ENCODE data around the gene UBALD2. TPM values are rescaled to one million over a fixed set of nuclear protein-coding genes. Genes with fewer than 3 reads are reported as not detected.

UBALD2 gene
- 100 to 1,000 TPM; 447 to 450 TPM for total RNA-seq

DNA sequence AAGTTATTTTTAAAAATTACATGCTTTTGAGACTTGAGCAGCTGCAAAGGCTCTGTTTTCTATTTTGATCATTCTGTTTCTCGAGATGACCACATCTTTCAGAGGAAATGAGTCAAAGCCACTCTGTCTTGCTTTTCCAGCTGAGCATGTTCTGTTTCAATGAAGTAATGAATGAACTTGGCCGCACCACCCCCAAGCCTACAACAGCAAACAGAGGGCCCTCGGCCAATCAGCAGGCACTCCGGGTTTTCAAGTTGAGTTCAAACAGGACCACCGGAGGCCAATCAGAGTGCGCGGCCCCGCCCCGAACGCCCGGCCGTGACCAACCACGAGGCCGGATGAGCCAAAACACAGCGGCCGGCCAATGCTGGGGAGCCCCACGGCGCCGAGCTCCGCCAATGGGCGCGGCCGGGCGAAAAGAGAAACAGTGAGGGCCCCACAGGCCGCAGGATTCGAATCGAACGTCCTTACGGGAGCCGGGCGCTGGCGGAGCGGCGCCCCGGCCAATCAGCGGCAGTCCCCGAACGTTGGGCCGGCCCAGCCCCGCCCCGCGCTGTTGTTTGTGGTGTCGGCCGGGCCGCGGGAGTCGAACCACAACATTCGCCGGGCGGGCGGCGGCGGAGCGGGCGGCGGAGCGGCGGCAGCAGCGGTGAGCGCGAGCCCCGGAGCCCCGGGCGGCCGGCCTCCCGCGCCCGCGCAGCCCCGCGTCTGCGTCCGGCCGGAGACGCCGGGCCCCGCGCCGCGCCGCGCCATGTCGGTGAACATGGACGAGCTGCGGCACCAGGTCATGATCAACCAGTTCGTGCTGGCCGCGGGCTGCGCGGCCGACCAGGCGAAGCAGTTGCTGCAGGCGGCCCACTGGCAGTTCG lies at the start of gene UBALD2:
Gene UBALD2, plus strand, starts transcription at position 594 of the 869 bp plus-strand sequence. Its CDS starts 158 bp downstream, at position 752.

DNA sequence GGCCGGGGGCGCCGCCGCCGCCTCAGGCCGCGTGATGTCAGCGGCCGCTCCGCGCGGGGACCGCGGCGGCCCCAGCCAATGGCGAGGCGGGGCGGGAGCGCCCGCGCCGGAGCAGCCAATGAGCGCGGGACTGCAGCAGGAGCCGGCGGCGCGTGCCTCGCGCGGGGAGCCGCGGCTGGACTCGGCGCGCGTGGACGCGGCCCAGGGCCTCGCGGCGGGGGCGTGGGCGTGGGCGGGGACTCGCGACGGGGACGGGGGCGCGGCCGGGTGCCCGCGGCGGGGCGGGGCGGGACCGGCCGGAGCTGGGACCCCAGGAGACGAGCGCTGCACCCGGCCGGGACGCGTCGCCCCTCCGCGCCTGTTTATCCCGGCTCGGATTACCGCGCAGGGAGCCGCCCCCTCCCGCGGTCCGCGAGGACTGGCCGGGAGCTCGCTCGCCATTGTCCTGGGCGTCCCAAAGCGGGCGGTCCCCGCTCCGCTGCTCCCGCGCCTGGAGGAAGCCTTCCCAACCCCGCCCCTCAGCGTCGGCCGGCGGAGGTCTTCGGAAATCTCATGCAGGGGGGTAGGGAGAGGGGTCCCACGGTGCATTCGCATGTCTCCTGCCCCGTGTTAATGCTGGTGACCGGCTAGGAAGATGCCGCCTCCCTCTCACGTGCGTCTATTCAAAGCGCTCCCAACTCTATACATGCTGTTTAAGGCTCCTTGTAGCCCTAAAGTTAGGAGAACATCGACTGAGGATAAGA lies 24.5 kb upstream of the UBALD2 start, which contains the start of gene RNF157:
Gene RNF157, minus strand, starts transcription at position 33 of the 743 bp plus-strand sequence. CDS start 253 bp downstream, outside the sequence.

DNA sequence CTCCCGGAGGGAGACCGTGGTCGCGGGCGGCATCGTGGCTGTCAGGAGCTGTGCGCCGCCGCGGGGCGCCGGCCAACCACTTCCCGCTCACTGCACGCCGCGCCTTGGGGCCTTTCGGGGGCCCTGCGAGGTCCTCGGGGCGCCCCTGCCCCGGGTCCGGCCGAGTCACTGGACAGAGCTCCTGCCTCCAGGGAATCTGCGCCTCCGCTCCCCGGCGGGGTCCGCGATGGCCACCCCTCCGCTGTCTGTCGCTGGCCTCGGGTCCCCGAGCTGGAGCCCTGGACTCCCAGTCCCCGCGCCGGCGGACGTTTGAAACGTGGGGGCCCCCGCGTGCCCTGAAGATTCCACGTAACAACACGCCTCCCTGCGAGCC lies 42.8 kb downstream of the UBALD2 start, which contains the start of gene QRICH2:
Gene QRICH2, minus strand, starts transcription at position 311 of the 373 bp plus-strand sequence. Its CDS starts 278 bp downstream, at position 33.

Other genes starting within 250 kb of the UBALD2 start
- under 1 TPM; 0.14 to 0.18 TPM for gene EVPL, start 238.0 kb upstream of the UBALD2 start, total RNA-seq
- 10 to 100 TPM; 80.3 to 83.5 TPM for gene SRP68, start 192.8 kb upstream of the UBALD2 start, total RNA-seq
- gene GALR2, start 190.6 kb upstream of the UBALD2 start, total RNA-seq = under 1 TPM in 1 of 2 experiments, not detected in 1; 0.15 TPM
- gene ZACN, start 186.2 kb upstream of the UBALD2 start, total RNA-seq = under 1 TPM; 0.14 to 0.15 TPM
- 100 to 1,000 TPM; 131 TPM for gene EXOC7, start 161.6 kb upstream of the UBALD2 start, total RNA-seq
- 1 to 10 TPM; 1.6 to 1.9 TPM for gene FOXJ1, start 124.1 kb upstream of the UBALD2 start, total RNA-seq
- 100 to 1,000 TPM; 117 to 127 TPM for gene RNF157, start 24.9 kb upstream of the UBALD2 start, total RNA-seq
- 1 to 10 TPM; 2.2 to 2.3 TPM for gene QRICH2, start 42.9 kb downstream of the UBALD2 start, total RNA-seq
- gene PRPSAP1, start 88.6 kb downstream of the UBALD2 start, total RNA-seq = 10 to 100 TPM; 56.7 to 63.3 TPM
- 1 to 10 TPM; 1.8 TPM for gene SPHK1, start 119.3 kb downstream of the UBALD2 start, total RNA-seq
- gene UBE2O, start 187.8 kb downstream of the UBALD2 start, total RNA-seq = 10 to 100 TPM; 30.7 to 31.0 TPM
- not detected for gene AANAT, start 202.3 kb downstream of the UBALD2 start, total RNA-seq
- 10 to 100 TPM; 34.6 to 39.9 TPM for gene RHBDF2, start 236.1 kb downstream of the UBALD2 start, total RNA-seq

Measured in activated naive CD4-positive, alpha-beta T cell treated with anti-CD3 and anti-CD28 coated beads, Interleukin-2, amount 10 ng/mL, durations not matched to agents 5 hours and 36 hours (primary cell).